H9 (cell line): ENCODE results near the gene FOXA2. TPM values are rescaled to one million over a fixed set of nuclear protein-coding genes. Genes with fewer than 3 reads are reported as not detected.
"Not testable (repeated sequence)": the region's sequence is repeated elsewhere in the genome, so short reads cannot be mapped to it uniquely, and the experiment has no call there.

ENCODE experiments used
- DNase-seq: peaks from one replicate; pipeline ENCODE4 v3.0.0-alpha.2; 2017
- H2AFZ ChIP-seq: one replicate; pipeline ENCODE4 v1.6.1; 2013; ENCODE audit warnings: mild to moderate bottlenecking, low read length, control low read depth, moderate library complexity
- H2AK5ac ChIP-seq: 2 replicates; pipeline ENCODE4 v1.6.1; 2013; ENCODE audit warnings: low read length, control low read depth, mixed read lengths; ENCODE audit not compliant: insufficient read length
- H2BK120ac ChIP-seq: one replicate; pipeline ENCODE4 v1.6.1; 2013; ENCODE audit warnings: low read depth, mild to moderate bottlenecking, low read length, control low read depth, inconsistent platforms; ENCODE audit not compliant: poor library complexity, severe bottlenecking
- H2BK12ac ChIP-seq: 2 replicates; pipeline ENCODE4 v1.6.1; 2013; ENCODE audit warnings: low read length, control low read depth, mixed read lengths, low read depth; ENCODE audit not compliant: insufficient read length
- H2BK15ac ChIP-seq: 2 replicates; pipeline ENCODE4 v1.6.1; 2013; ENCODE audit warnings: low read depth, low read length, control low read depth
- H2BK20ac ChIP-seq: one replicate; pipeline ENCODE4 v1.6.1; 2013; ENCODE audit warnings: low read depth, mild to moderate bottlenecking, low read length, control low read depth, inconsistent platforms; ENCODE audit not compliant: poor library complexity, severe bottlenecking
- H2BK5ac ChIP-seq: 2 replicates; pipeline ENCODE4 v1.6.1; 2013; ENCODE audit warnings: low read length, control low read depth, mixed read lengths; ENCODE audit not compliant: insufficient read length
- H3K14ac ChIP-seq: 2 replicates; pipeline ENCODE4 v1.6.1; 2013; ENCODE audit warnings: low read length, control low read depth; ENCODE audit not compliant: insufficient read depth
- H3K18ac ChIP-seq: 2 replicates; pipeline ENCODE4 v1.6.1; 2013; ENCODE audit warnings: low read depth, mild to moderate bottlenecking, mixed read lengths, low read length, control low read depth; ENCODE audit not compliant: insufficient read length
- H3K23ac ChIP-seq: 2 replicates; pipeline ENCODE4 v1.6.1; 2013; ENCODE audit warnings: low read length, control low read depth, mixed read lengths, low read depth; ENCODE audit not compliant: insufficient read length
- H3K23me2 ChIP-seq: 2 replicates; pipeline ENCODE4 v1.6.1; 2013; ENCODE audit warnings: low read depth, mild to moderate bottlenecking, mixed read lengths, low read length, control low read depth; ENCODE audit not compliant: insufficient read length, poor library complexity, severe bottlenecking
- H3K27ac ChIP-seq: 2 replicates; pipeline ENCODE4 v1.5.1; 2013; ENCODE audit warnings: low read length, control low read depth, mixed read lengths, low read depth; ENCODE audit not compliant: insufficient read length
- H3K27me3 ChIP-seq: 2 replicates; pipeline ENCODE4 v1.6.1; 2013; ENCODE audit warnings: low read length, control low read depth, inconsistent platforms; ENCODE audit not compliant: insufficient read depth
- H3K4ac ChIP-seq: 2 replicates; pipeline ENCODE4 v1.6.1; 2013; ENCODE audit warnings: low read depth, mild to moderate bottlenecking, control low read depth, inconsistent platforms, low read length, moderate library complexity
- H3K4me1 ChIP-seq: 2 replicates; pipeline ENCODE4 v1.6.1; 2013; ENCODE audit warnings: low read length, control low read depth, inconsistent platforms; ENCODE audit not compliant: insufficient read depth
- H3K4me2 ChIP-seq: 2 replicates; pipeline ENCODE4 v1.6.1; 2013; ENCODE audit warnings: low read length, control low read depth, mixed read lengths; ENCODE audit not compliant: insufficient read length, insufficient read depth
- H3K56ac ChIP-seq: 2 replicates; pipeline ENCODE4 v1.6.1; 2013; ENCODE audit warnings: low read depth, mild to moderate bottlenecking, mixed read lengths, low read length, control low read depth; ENCODE audit not compliant: insufficient read length
- H3K79me1 ChIP-seq: 2 replicates; pipeline ENCODE4 v1.6.1; 2013; ENCODE audit warnings: low read depth, mild to moderate bottlenecking, moderate library complexity, low read length, control low read depth, inconsistent platforms; ENCODE audit not compliant: insufficient read depth, poor library complexity, severe bottlenecking
- H3K79me2 ChIP-seq: 2 replicates; pipeline ENCODE4 v1.6.1; 2013; ENCODE audit warnings: low read length, control low read depth, inconsistent platforms; ENCODE audit not compliant: insufficient read depth
- H3K9ac ChIP-seq: 2 replicates; pipeline ENCODE4 v1.6.1; 2013; ENCODE audit warnings: low read length, control low read depth, mixed read lengths; ENCODE audit not compliant: insufficient read length; ENCODE audit errors: extremely low read depth
- H3K9me3 ChIP-seq: one replicate; pipeline ENCODE4 v1.6.1; 2013; ENCODE audit warnings: low read depth, low read length, inconsistent platforms; ENCODE audit not compliant: control insufficient read depth
- H3T11ph ChIP-seq: one replicate; pipeline ENCODE4 v1.6.1; 2013; ENCODE audit warnings: mild to moderate bottlenecking, low read length, control low read depth, inconsistent platforms
- H4K20me1 ChIP-seq: one replicate; pipeline ENCODE4 v1.6.1; 2013; ENCODE audit not compliant: control insufficient read depth, insufficient read length, insufficient read depth
- H4K5ac ChIP-seq: 2 replicates; pipeline ENCODE4 v1.6.1; 2013; ENCODE audit warnings: low read depth, mild to moderate bottlenecking, mixed read lengths, low read length, control low read depth; ENCODE audit not compliant: insufficient read length
- H4K8ac ChIP-seq: replicated peaks from 2 replicates; pipeline ENCODE4 v1.6.1; 2013; ENCODE audit warnings: low read length, control low read depth, mixed read lengths, low read depth; ENCODE audit not compliant: insufficient read length
- H4K91ac ChIP-seq: 2 replicates; pipeline ENCODE4 v1.6.1; 2013; ENCODE audit warnings: low read depth, mild to moderate bottlenecking, moderate library complexity, mixed read lengths, low read length, control low read depth; ENCODE audit not compliant: insufficient read length
- H3K27ac Mint-ChIP-seq, 3 experiments: 2 replicates in 2 of 3; 3 replicates in 1 of 3; pipeline ENCODE4 v1.8.0; 2020 to 2021; ENCODE audit warnings: mixed read lengths in 3 of 3, mild to moderate bottlenecking in 1 of 3, moderate library complexity in 1 of 3
- H3K27me3 Mint-ChIP-seq: 2 replicates; pipeline ENCODE4 v1.8.0; 2021; ENCODE audit warnings: low read depth, mild to moderate bottlenecking, moderate library complexity, mixed read lengths
- H3K36me3 Mint-ChIP-seq, 3 experiments: 2 replicates in 2 of 3; 3 replicates in 1 of 3; pipeline ENCODE4 v1.8.0; 2020 to 2021; ENCODE audit warnings: low read depth in 3 of 3, mixed read lengths in 3 of 3; ENCODE audit not compliant: insufficient read depth in 1 of 3
- H3K4me1 Mint-ChIP-seq, 2 experiments: 2 replicates each; pipeline ENCODE4 v1.8.0; 2020; ENCODE audit warnings: mixed read lengths in 2 of 2
- H3K4me3 Mint-ChIP-seq, 2 experiments: 2 replicates in 1 of 2; 3 replicates in 1 of 2; pipeline ENCODE4 v1.8.0; 2020 to 2021; ENCODE audit warnings: mild to moderate bottlenecking in 2 of 2, mixed read lengths in 2 of 2, moderate library complexity in 1 of 2
- H3K9me3 Mint-ChIP-seq, 2 experiments: 2 replicates in 1 of 2; 3 replicates in 1 of 2; pipeline ENCODE4 v1.8.0; 2020; ENCODE audit warnings: mild to moderate bottlenecking in 2 of 2, mixed read lengths in 2 of 2, moderate library complexity in 1 of 2
- CTCF ChIP-seq: fragments of 200-600 bp; sonication (generic); conservative IDR thresholded peaks from 3 replicates; pipeline ENCODE4 v1.8.0; 2021; ENCODE audit warnings: antibody characterized with exemption, mild to moderate bottlenecking
- WGBS: extraction: QIAGEN DNeasy Blood & Tissue Kit; methylation state at CpG from one replicate; pipeline ENCODE4 v1.1.7; 2013; ENCODE audit warnings: missing lambda C conversion rate, low lambda C conversion rate, mixed read lengths; ENCODE audit not compliant: insufficient read length; ENCODE audit errors: extremely low coverage; 5-methylcytosine and 5-hydroxymethylcytosine counted together
- total RNA-seq: library from RNA; stranded (reverse); gene quantifications from 2 replicates; pipeline ENCODE4 v1.2.1, GENCODE V29; 2021

FOXA2 gene
- total RNA-seq, 1 experiment from 2014 or later = not detected

GRCh38 chr20:22554391-22554790 is 30.0 kb downstream of the FOXA2 start:
- no CpG with 5 or more reads among the region's 2 CpGs for WGBS
- no peak overlapping the region for H3K18ac ChIP-seq
- 0 out of 2 replicates have a peak, but pooled peaks cover 2% of the 10 kb centered on the region for H3K4me1 ChIP-seq
- H3K4me1 Mint-ChIP-seq = peaks cover 43 to 46% of the 10 kb centered on the region in 2 experiments
- no peak overlapping the region for H3K4ac ChIP-seq
- H3K27me3 ChIP-seq = peaks cover 26% of the 10 kb centered on the region; the same call in 1 of the 2 replicates
- H3K14ac ChIP-seq = no peak overlapping the region
- H2BK20ac ChIP-seq = no peak overlapping the region
- peaks cover 86% of the 10 kb centered on the region for H3K27me3 Mint-ChIP-seq
- no peak overlapping the region for H2BK5ac ChIP-seq
- TF ChIP-seq CTCF = no peak
- H2BK12ac ChIP-seq = no peak overlapping the region
- no peak overlapping the region for H2AFZ ChIP-seq
- no peak overlapping the region for H3T11ph ChIP-seq
- H3K4me2 ChIP-seq = no peak overlapping the region
- no peak for DNase-seq
- H3K79me2 ChIP-seq = no peaks in the 10 kb centered on the region
- H4K8ac ChIP-seq = no peak overlapping the region
- H4K20me1 ChIP-seq = no peaks in the 10 kb centered on the region
- no peaks in the 10 kb centered on the region for H3K79me1 ChIP-seq
- no peak overlapping the region for H3K56ac ChIP-seq
- H2BK15ac ChIP-seq = no peak overlapping the region
- H3K4me3 Mint-ChIP-seq = no peak overlapping the region
- H4K91ac ChIP-seq = no peak overlapping the region
- H3K23me2 ChIP-seq = no peaks in the 10 kb centered on the region
- H3K23ac ChIP-seq = no peak overlapping the region
- no peak overlapping the region for H3K27ac Mint-ChIP-seq
- H3K36me3 Mint-ChIP-seq = peaks cover 2 to 16% (median 3%) of the 10 kb centered on the region in 3 experiments; a peak in 3 of 7 replicates
- no peak overlapping the region for H3K27ac ChIP-seq
- H3K9me3 Mint-ChIP-seq = peaks cover 10 to 14% of the 10 kb centered on the region in 2 experiments
- H3K9me3 ChIP-seq = no peaks in the 10 kb centered on the region
- H2BK120ac ChIP-seq = no peak overlapping the region
- no peak overlapping the region for H3K9ac ChIP-seq
- H2AK5ac ChIP-seq = no peak overlapping the region
- H4K5ac ChIP-seq = no peak overlapping the region

GRCh38 chr20:22550514-22550913 is 33.9 kb downstream of the FOXA2 start:
- H3K9me3 Mint-ChIP-seq = peaks cover 7 to 21% of the 10 kb centered on the region in 2 experiments
- not testable (repeated sequence) for H4K8ac ChIP-seq, H3K4me1 ChIP-seq, H3K18ac ChIP-seq, H3K9me3 ChIP-seq, H3K14ac ChIP-seq, H3K27ac ChIP-seq, H2BK120ac ChIP-seq, H3K27me3 ChIP-seq, H3K4me3 Mint-ChIP-seq, H3K4me2 ChIP-seq, H3K79me1 ChIP-seq, H3K56ac ChIP-seq, H2BK5ac ChIP-seq, H3K23me2 ChIP-seq, H3K9ac ChIP-seq, H2BK12ac ChIP-seq, H2BK20ac ChIP-seq, DNase-seq, H4K91ac ChIP-seq, H3K27ac Mint-ChIP-seq, H3K4ac ChIP-seq, H4K20me1 ChIP-seq, H3T11ph ChIP-seq, H2AFZ ChIP-seq, H2BK15ac ChIP-seq, H3K79me2 ChIP-seq, H3K23ac ChIP-seq, H4K5ac ChIP-seq, H2AK5ac ChIP-seq
- peaks cover 70% of the 10 kb centered on the region for H3K27me3 Mint-ChIP-seq
- peaks cover 10 to 12% of the 10 kb centered on the region in 2 experiments for H3K4me1 Mint-ChIP-seq
- H3K36me3 Mint-ChIP-seq = peaks cover 2 to 16% (median 3%) of the 10 kb centered on the region in 3 experiments; a peak in 3 of 7 replicates
- no CpG with 5 or more reads among the region's 4 CpGs for whole genome bisulfite sequencing
